Heart left ventricle (tissue), 16 donors: ENCODE results near the gene NRF1. TPM values are rescaled to one million over a fixed set of nuclear protein-coding genes. Genes with fewer than 3 reads are reported as not detected.
A peak's percentile ranks its signal among the peaks of the same experiment; 100 is the strongest.
"Not testable (repeated sequence)": the region's sequence is repeated elsewhere in the genome, so short reads cannot be mapped to it uniquely, and the experiment has no call there.

Experiments used
- ATAC-seq, 4 donors: fragments of 200-7000 bp; cut with Tn5 transposase; one replicate each; pipeline ENCODE4 v1.9.1; 2020 to 2022; ENCODE audit warnings: moderate library complexity in 4 of 4, mild to moderate bottlenecking in 3 of 4, moderate number of reproducible peaks in 1 of 4
- DNase-seq, 5 donors: peaks; one replicate each; pipeline ENCODE4 v3.0.0-alpha.2; 2020
- H3K27ac ChIP-seq, 12 donors: fragments of 200-600 bp; sonication (generic) in 4 of 12; one replicate each; pipeline versions ENCODE4 v1.5.0 to v1.8.0; 2016 to 2022; ENCODE audit warnings: mild to moderate bottlenecking in 2 of 12
- H3K27me3 ChIP-seq, 9 donors: fragments of 200-600 bp; sonication (generic) in 2 of 9; one replicate each; pipeline versions ENCODE4 v1.5.1 to v1.8.0; 2016 to 2022; ENCODE audit warnings: mild to moderate bottlenecking in 3 of 9
- H3K36me3 ChIP-seq, 9 donors: fragments of 200-600 bp; sonication (generic) in 2 of 9; one replicate each; pipeline versions ENCODE4 v1.5.0 to v1.8.0; 2018 to 2022; ENCODE audit warnings: mild to moderate bottlenecking in 2 of 9
- H3K4me1 ChIP-seq, 12 donors: fragments of 200-600 bp; sonication (generic) in 4 of 12; one replicate each; pipeline versions ENCODE4 v1.5.0 to v1.8.0; 2016 to 2022; ENCODE audit warnings: mild to moderate bottlenecking in 3 of 12
- H3K4me3 ChIP-seq, 12 donors: fragments of 200-600 bp; sonication (generic) in 4 of 12; one replicate each; pipeline versions ENCODE4 v1.5.0 to v1.8.0; 2017 to 2022; ENCODE audit warnings: mild to moderate bottlenecking in 9 of 12, moderate library complexity in 4 of 12
- H3K9me3 ChIP-seq, 12 donors: fragments of 200-600 bp; sonication (generic) in 4 of 12; one replicate each; pipeline versions ENCODE4 v1.5.0 to v1.8.0; 2016 to 2022; ENCODE audit warnings: mild to moderate bottlenecking in 1 of 12
- CTCF ChIP-seq, 12 donors: fragments of 200-600 bp; sonication (generic) in 4 of 12; IDR thresholded peaks; one replicate each; pipeline versions ENCODE4 v1.5.0 to v1.8.0; 2018 to 2022; ENCODE audit warnings: antibody characterized with exemption in 12 of 12, mild to moderate bottlenecking in 5 of 12
- POLR2A ChIP-seq, 2 donors: fragments of 450-650 bp; IDR thresholded peaks; one replicate each; pipeline ENCODE4 v1.6.1; 2017; ENCODE audit warnings: antibody characterized with exemption in 2 of 2, mild to moderate bottlenecking in 2 of 2, moderate library complexity in 2 of 2
- WGBS, 4 donors: extraction: QIAGEN DNeasy Blood & Tissue Kit in 2 of 4; methylation state at CpG; one replicate each; pipeline versions ENCODE4 v1.1.5 to v1.1.7; 2013 to 2018; 5-methylcytosine and 5-hydroxymethylcytosine counted together
- intact Hi-C, 10 donors: fragments of 100-400 bp; cut with DNase I; formaldehyde crosslinking; loops; one replicate each; pipeline versions ENCODE4 v1.11.1 to v1.14.2; 2022
- polyA plus RNA-seq, 2 donors: library from polyadenylated mRNA; stranded (reverse); fragments of 200-250 nt; gene quantifications; one replicate each; pipeline ENCODE4 v1.2.3, GENCODE V29; 2013
- total RNA-seq, 9 donors: library from RNA; depleted of rRNA in 2 of 9; stranded (reverse); fragments of >200 nt in 2 of 9; fragmentation: NEBNext Ultra II Directional in 3 of 9; extraction: Animal tissue kit (Norgen Biotek cat#: 25700) in 3 of 9; gene quantifications; one replicate each; pipeline versions ENCODE4 v1.1.0 to v1.2.4, GENCODE V29; 2016 to 2023
- donor health status: ischemic (EF 13 %, LVEDD 7.1; RV severe dilation, severe dysfunction).
- donor health status: healthy with polysubstance abuse.
- donor health status: DM: no; HTN: yes; CAD: no.
- donor health status: DM: no; HTN: no; CAD: no.
- donor health status: ischemic (EF 25% LVEDD 6.9; RV normal size, moderate dysfunction).
- donor health status: ischemic (EF 25% LVEDD 5.7; RV mildly dilated, moderate dysfunction).
- donor health status: healthy.
- donor health status: DM: yes; HTN: yes; CAD: no.
- donor health status: ischemic (EF 35%, LVEDD 5.7; RV mildly dilated, moderate dysfunction).
- donor health status: nonischemic (EF 11% LVEDD 7.7; RV severe dilation, severe dysfunction).
- donor health status: DM: yes; HTN: yes; CAD: no.
- donor health status: PGD.
- donor health status: ischemic (EF 29% LVEDD 5.4; RV normal size, mild dysfunction).
- donor health status: nonischemic (EF 23%, LVEDD 6.1; RV moderate dilation, normal function).

NRF1 gene
- total and polyA plus RNA-seq, 11 donors = 6.2 to 20.7 (median 11.9) TPM

GRCh38 chr7:129574487-129574886 lies 37.0 kb upstream of the NRF1 start:
- Histone ChIP-seq H3K27ac (peak overlapping the region in 1 of 12 donors; percentile 3), H3K4me3 (no peak overlapping the region), H3K36me3 (no peaks in the 10 kb centered on the region), H3K27me3 (no peaks in the 10 kb centered on the region), H3K9me3 (peaks cover 0 to 14% (median 9%) of the 10 kb centered on the region in 12 donors), H3K4me1 (peaks cover 0 to 7% (median 0%) of the 10 kb centered on the region in 12 donors)
- ATAC-seq = peak; percentile 55 to 86 (median 83)
- intact Hi-C loops = no loop called here
- TF ChIP-seq CTCF (IDR thresholded peaks at IDR 0.05) (no peak), POLR2A (IDR thresholded peaks at IDR 0.05) (no peak)
- peak in 4 of 5 donors; percentile 18 to 57 (median 34) for DNase-seq
- WGBS, 4 donors = 40 to 52% (median 45%) methylated on average over 3 of the region's 3 CpGs

GRCh38 chr7:129575699-129576098 lies 35.8 kb upstream of the NRF1 start:
- TF ChIP-seq CTCF (IDR thresholded peaks at IDR 0.05) (no peak), POLR2A (IDR thresholded peaks at IDR 0.05) (no peak)
- 90 to 96% (median 93%) methylated on average over 7 of the region's 7 CpGs for WGBS, 4 donors
- H3K4me3 ChIP-seq = no peak overlapping the region
- H3K27me3 ChIP-seq = no peaks in the 10 kb centered on the region
- DNase-seq (no peak), ATAC-seq (no peak)
- H3K36me3 ChIP-seq = no peaks in the 10 kb centered on the region
- no peak overlapping the region for H3K27ac ChIP-seq
- intact Hi-C loops = no loop called here
- H3K9me3 ChIP-seq = peaks cover 0 to 14% (median 9%) of the 10 kb centered on the region in 12 donors
- H3K4me1 ChIP-seq = peaks cover 0 to 7% (median 0%) of the 10 kb centered on the region in 12 donors

GRCh38 chr7:129576138-129576537 lies 35.4 kb upstream of the NRF1 start:
- Histone ChIP-seq H3K27ac (no peak overlapping the region), H3K4me1 (peaks cover 0 to 7% (median 0%) of the 10 kb centered on the region in 12 donors), H3K27me3 (no peaks in the 10 kb centered on the region), H3K4me3 (no peak overlapping the region), H3K9me3 (peaks cover 0 to 14% (median 9%) of the 10 kb centered on the region in 12 donors), H3K36me3 (no peaks in the 10 kb centered on the region)
- DNase-seq = no peak
- WGBS, 4 donors = 91 to 98% (median 93%) methylated on average over 2 of the region's 2 CpGs
- TF ChIP-seq CTCF (IDR thresholded peaks at IDR 0.05) (no peak), POLR2A (IDR thresholded peaks at IDR 0.05) (no peak)
- intact Hi-C loops = no loop called here
- ATAC-seq = no peak

- peaks cover 0 to 7% (median 0%) of the 10 kb centered on the region in 12 donors for H3K4me1 ChIP-seq
- H3K27me3 ChIP-seq = no peaks in the 10 kb centered on the region
- H3K27ac ChIP-seq = no peak overlapping the region
- no peak for ATAC-seq
- H3K36me3 ChIP-seq = no peaks in the 10 kb centered on the region
- TF ChIP-seq POLR2A (IDR thresholded peaks at IDR 0.05) (no peak), CTCF (IDR thresholded peaks at IDR 0.05) (no peak)
- no peak overlapping the region for H3K4me3 ChIP-seq
- no peak for DNase-seq
- H3K9me3 ChIP-seq = peaks cover 0 to 14% (median 9%) of the 10 kb centered on the region in 12 donors
- 87 to 95% (median 94%) methylated on average over 12 of the region's 12 CpGs for WGBS, 4 donors
- intact Hi-C loops = no loop called here
These were observed 32.7 kb upstream of the NRF1 start for GRCh38 chr7:129578829-129579228.

- H3K27ac ChIP-seq, H3K36me3 ChIP-seq, ATAC-seq, H3K27me3 ChIP-seq, H3K4me3 ChIP-seq, intact Hi-C loops, H3K4me1 ChIP-seq, DNase-seq: not testable (repeated sequence)
- 90 to 94% (median 92%) methylated on average over 5 of the region's 5 CpGs for WGBS, 4 donors
- H3K9me3 ChIP-seq = peaks cover 0 to 32% (median 17%) of the 10 kb centered on the region in 12 donors
These were observed 25.3 kb upstream of the NRF1 start for GRCh38 chr7:129586179-129586578.
